Skeletal muscle satellite cell (primary cell): ENCODE data around the gene ERVH48-1. TPM values are rescaled to one million over a fixed set of nuclear protein-coding genes. Genes with fewer than 3 reads are reported as not detected.
"Not testable (repeated sequence)": the region's sequence is repeated elsewhere in the genome, so short reads cannot be mapped to it uniquely, and the experiment has no call there.

Experiments
- H3K27me3 ChIP-seq: 2 replicates; pipeline ENCODE4 v1.7.0; 2013; ENCODE audit warnings: low read length; ENCODE audit not compliant: control insufficient read depth, insufficient read depth
- H3K36me3 ChIP-seq: 2 replicates; pipeline ENCODE4 v1.7.0; 2013; ENCODE audit warnings: mild to moderate bottlenecking, control low read depth, low read length; ENCODE audit not compliant: insufficient read depth
- H3K4me1 ChIP-seq: 2 replicates; pipeline ENCODE4 v1.7.0; 2013; ENCODE audit warnings: low read length; ENCODE audit not compliant: control insufficient read depth, insufficient read depth
- H3K4me2 ChIP-seq: 2 replicates; pipeline ENCODE4 v1.7.0; 2013; ENCODE audit warnings: mild to moderate bottlenecking, low read length
- H3K4me3 ChIP-seq: 2 replicates; pipeline ENCODE4 v1.7.0; 2013; ENCODE audit warnings: low read length
- H3K9ac ChIP-seq: 2 replicates; pipeline ENCODE4 v1.7.0; 2013; ENCODE audit warnings: mild to moderate bottlenecking, low read depth, low read length, moderate library complexity
- H3K9me3 ChIP-seq: replicated peaks from 2 replicates; pipeline ENCODE4 v1.7.0; 2013; ENCODE audit warnings: mild to moderate bottlenecking, control low read depth, low read length
- small RNA-seq: library from RNA; depleted of rRNA; stranded (forward); fragments of <200 nt; gene quantifications from one replicate; pipeline ENCODE3, GENCODE V24; 2012

Gene ERVH48-1

DNA sequence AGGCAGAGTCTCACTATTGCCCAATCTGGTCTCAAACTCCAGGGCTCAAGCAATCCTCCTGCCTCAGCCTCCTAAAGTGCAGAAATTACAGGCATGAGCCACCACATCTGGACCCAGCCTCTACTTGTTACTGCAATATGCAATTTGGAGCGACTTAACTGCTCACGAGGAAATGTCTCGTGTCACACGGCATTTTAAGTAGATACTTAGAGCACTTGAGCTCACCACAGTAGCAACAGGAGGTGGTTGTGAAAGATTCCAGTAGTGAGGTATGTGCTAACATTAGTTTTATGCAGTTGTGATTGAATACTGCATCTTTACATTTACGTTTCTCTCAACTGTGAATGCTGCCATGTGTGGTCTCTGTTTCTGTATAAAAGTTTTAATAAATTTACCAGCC, 38.1 kb downstream of the ERVH48-1 start:
- Histone ChIP-seq H3K27me3 (no peaks in the 10 kb centered on the region), H3K9me3 (no peaks in the 10 kb centered on the region), H3K4me3 (no peak overlapping the region), H3K4me1 (peaks cover 2% of the 10 kb centered on the region), H3K4me2 (no peak overlapping the region), H3K9ac (no peak overlapping the region), H3K36me3 (no peaks in the 10 kb centered on the region)

DNA sequence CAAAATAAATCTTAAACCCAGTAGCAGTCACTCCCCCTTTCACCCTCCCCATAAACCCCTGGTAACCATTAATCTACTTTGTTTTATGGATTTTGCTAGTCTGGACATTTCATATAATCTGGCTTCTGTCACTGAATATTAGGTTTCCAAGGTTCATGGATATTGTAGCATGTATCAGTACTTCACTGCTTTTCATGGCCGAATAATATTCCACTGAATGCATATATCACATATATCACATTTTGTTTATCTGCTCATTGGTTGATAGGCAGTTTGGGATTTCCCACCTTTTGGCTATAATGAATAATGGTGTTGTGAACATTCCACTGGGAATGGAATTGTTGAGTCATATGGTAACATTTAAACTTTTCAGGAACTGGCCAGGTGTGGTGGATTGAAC, 41.5 kb downstream of the ERVH48-1 start:
- no peak overlapping the region for H3K9ac ChIP-seq
- no peaks in the 10 kb centered on the region for H3K36me3 ChIP-seq
- H3K27me3 ChIP-seq = no peaks in the 10 kb centered on the region
- H3K4me1 ChIP-seq = peaks cover 4% of the 10 kb centered on the region
- no peak overlapping the region for H3K4me3 ChIP-seq
- no peak overlapping the region for H3K4me2 ChIP-seq
- no peaks in the 10 kb centered on the region for H3K9me3 ChIP-seq

DNA sequence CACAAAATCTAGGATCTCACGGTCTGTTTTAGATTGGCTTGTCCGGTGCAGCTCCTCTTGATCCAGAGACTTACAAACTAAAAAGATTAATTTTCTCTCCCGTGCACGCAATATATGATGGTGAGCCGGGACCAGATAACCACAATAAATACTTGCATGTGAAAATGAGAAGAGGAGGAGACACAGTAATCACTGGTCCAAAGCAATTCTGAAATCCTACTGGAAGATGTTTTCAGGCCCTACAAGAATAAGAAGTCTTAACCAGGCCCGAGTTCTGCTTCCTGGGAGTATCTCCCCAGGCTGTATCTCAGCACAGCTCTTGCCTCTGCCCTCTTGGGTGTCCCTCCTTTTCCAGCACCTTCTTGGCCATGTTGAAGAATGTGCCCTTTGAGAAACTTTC, 45.1 kb downstream of the ERVH48-1 start:
- H3K4me1 ChIP-seq = peaks cover 8% of the 10 kb centered on the region
- no peaks in the 10 kb centered on the region for H3K9me3 ChIP-seq
- H3K4me2 ChIP-seq = peak overlapping the region; percentile 85
- peak overlapping the region; percentile 92 for H3K9ac ChIP-seq
- H3K4me3 ChIP-seq = peak overlapping the region; percentile 91
- H3K27me3 ChIP-seq = no peaks in the 10 kb centered on the region
- peaks cover 12% of the 10 kb centered on the region for H3K36me3 ChIP-seq

DNA sequence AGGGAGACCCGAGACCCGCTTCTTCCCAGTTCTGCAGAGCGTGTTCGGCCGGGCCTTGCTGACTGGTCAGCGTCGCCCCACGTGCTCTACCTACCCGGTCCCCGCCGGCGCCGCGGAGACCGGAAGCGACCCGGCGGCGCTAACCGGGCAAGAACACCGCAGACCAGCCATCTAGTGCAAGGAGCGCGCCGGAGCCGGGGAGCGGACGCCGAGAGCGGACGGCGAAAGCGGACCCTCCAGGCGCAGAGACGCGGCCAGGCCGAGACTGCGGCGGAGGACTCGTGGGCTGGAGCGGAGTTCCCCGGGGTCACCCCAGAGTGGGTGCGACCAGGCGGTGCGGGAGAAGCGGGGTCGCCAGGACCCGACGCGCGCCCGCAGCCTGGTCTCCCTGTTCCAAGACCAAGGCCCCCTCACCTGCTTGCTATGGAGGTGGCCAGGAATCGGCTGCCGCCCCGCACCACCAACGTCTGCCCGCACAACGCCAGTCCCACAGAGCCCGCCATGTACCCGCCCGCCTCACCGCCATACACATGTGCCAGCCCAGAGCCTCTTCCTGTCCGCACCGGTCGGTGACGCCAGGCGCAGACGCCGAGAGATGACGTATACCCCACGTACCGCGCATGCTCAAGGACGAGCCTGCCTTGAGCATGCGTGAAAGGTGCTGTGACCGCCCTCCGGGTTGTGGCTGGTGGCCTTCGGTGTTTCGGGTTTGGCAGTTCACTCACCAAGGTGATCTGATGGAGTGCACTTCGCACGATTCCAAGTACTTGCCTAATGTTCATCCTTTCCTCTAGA, 46.2 kb downstream of the ERVH48-1 start, which contains the start of gene WDR4:
Gene WDR4 (minus strand): TSS at position 547 of the 795 bp plus-strand sequence. CDS start 44 bp downstream, at position 503.
- Histone ChIP-seq H3K36me3 (peaks cover 13% of the 10 kb centered on the region), H3K4me1 (peaks cover 8% of the 10 kb centered on the region), H3K27me3 (no peaks in the 10 kb centered on the region), H3K4me2 (peak within 1 kb of the TSS; percentile 85), H3K9ac (peak within 1 kb of the TSS; percentile 92), H3K4me3 (peak within 1 kb of the TSS; percentile 91), H3K9me3 (no peaks in the 10 kb centered on the region)

DNA sequence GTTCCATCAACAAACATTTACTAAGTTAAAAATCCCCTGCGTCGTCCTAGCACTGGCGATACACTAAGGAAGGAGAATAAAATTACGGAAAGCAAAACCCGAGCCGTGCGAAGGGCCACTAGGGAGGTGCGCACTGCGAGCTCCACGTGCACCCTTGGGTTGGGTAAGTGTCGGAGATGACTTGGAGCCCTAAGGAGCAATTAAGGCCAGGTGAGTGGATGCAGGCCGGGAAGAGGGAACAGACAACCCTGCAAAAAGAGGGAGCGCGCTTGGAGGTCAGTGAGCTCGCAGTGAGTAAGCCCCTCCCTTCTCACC, 46.8 kb downstream of the ERVH48-1 start:
- Histone ChIP-seq H3K4me1 (peaks cover 8% of the 10 kb centered on the region), H3K9me3 (no peaks in the 10 kb centered on the region), H3K27me3 (no peaks in the 10 kb centered on the region), H3K9ac (peak overlapping the region; percentile 92), H3K4me3 (peak overlapping the region; percentile 91), H3K4me2 (peak overlapping the region; percentile 85), H3K36me3 (peaks cover 15% of the 10 kb centered on the region)

DNA sequence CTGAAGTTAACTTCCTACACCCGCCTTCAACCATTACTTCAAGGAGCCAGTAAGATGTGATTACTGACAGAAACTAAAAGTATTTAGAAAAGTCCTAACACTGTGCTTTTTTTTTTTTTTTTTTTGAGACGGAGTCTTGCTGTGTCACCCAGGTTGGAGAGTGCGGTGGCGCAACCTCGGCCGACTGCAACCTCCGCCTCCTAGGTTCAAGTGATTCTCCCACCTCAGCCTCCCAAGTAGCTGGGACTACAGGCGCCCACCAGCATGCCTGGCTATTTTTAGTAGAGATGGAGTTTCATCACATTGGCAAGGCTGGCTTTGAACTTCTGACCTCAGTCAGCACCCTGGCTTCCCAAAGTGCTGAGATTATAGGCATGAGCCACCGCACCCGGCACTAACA, 49.6 kb downstream of the ERVH48-1 start:
- not testable (repeated sequence) for H3K4me3 ChIP-seq, H3K9ac ChIP-seq, H3K4me2 ChIP-seq, H3K9me3 ChIP-seq, H3K4me1 ChIP-seq, H3K27me3 ChIP-seq
- H3K36me3 ChIP-seq = peaks cover 34% of the 10 kb centered on the region

DNA sequence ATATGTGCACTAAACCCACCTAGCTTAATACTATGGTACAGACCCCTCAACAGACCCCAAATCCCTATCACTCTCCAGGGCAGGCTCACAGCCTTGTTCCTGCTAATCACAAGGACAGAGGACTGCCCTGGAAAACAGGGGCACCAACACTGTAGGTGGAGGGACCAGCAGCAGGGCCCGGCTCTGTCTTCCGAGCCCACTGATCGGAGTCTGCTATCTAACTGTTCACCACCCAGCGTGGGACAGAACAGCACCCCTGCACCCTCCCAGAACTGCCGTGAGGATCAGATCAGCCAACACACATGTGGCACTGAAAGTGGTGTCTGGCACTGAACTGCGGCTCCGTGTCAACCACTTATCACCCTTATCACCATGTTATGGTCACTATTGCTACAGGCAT, 52.3 kb downstream of the ERVH48-1 start:
- Histone ChIP-seq H3K4me1 (peaks cover 1% of the 10 kb centered on the region), H3K27me3 (no peaks in the 10 kb centered on the region), H3K9me3 (no peaks in the 10 kb centered on the region), H3K36me3 (peaks cover 48% of the 10 kb centered on the region), H3K9ac (no peak overlapping the region), H3K4me2 (no peak overlapping the region), H3K4me3 (no peak overlapping the region)

DNA sequence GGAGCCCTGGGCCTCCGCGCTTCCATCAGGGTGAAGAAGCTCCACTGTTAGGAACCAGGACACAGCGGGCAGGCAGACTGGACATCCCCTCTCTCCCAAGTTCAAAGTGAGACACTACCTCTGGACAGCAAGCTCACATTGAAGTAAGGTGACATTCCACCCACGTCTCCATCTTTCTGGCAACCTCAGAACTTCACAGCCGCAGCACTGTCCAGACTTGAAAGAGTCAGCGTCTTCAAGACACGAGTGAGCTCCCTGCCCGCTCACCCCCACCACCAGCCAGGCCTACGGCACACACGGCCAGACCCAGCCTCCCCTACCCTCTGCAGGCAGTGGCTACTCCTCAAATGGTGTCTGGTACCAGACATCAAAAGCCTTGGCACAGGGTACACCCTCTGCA, 57.2 kb downstream of the ERVH48-1 start:
- Histone ChIP-seq H3K4me2 (no peak overlapping the region), H3K4me3 (no peak overlapping the region), H3K9ac (no peak overlapping the region), H3K4me1 (peaks cover 19% of the 10 kb centered on the region), H3K36me3 (peaks cover 53% of the 10 kb centered on the region), H3K9me3 (no peaks in the 10 kb centered on the region), H3K27me3 (no peaks in the 10 kb centered on the region)

Small RNAs within 50 kb of the gene (small RNA-seq; reads per million reads assigned to genes)
- not detected for gene MIR5692B
